Immature natural killer cell (primary cell): Measurements from ENCODE around the gene RBM33. TPM values are rescaled to one million over a fixed set of nuclear protein-coding genes. Genes with fewer than 3 reads are reported as not detected.

Experiments used
- DNase-seq, 3 donors: peaks; one replicate each; pipeline ENCODE4 v3.0.0; 2022; ENCODE audit warnings: mixed read lengths in 1 of 3
- H3K27ac Mint-ChIP-seq, 6 donors: one replicate each; pipeline ENCODE4 v1.8.0; 2020; ENCODE audit warnings: mixed read lengths in 6 of 6, mild to moderate bottlenecking in 5 of 6, inconsistent platforms in 4 of 6, moderate library complexity in 3 of 6
- H3K27me3 Mint-ChIP-seq, 3 donors: one replicate each; pipeline ENCODE4 v1.8.0; 2020 to 2021; ENCODE audit warnings: low read depth in 3 of 3, mild to moderate bottlenecking in 3 of 3, mixed read lengths in 3 of 3, moderate library complexity in 3 of 3, inconsistent platforms in 1 of 3
- H3K36me3 Mint-ChIP-seq, 3 donors: one replicate each; pipeline ENCODE4 v1.8.0; 2020; ENCODE audit warnings: mixed read lengths in 3 of 3, inconsistent platforms in 2 of 3, mild to moderate bottlenecking in 2 of 3
- H3K4me1 Mint-ChIP-seq, 2 donors: one replicate each; pipeline ENCODE4 v1.8.0; 2020; ENCODE audit warnings: inconsistent platforms in 2 of 2, mild to moderate bottlenecking in 2 of 2, mixed read lengths in 2 of 2, moderate library complexity in 1 of 2
- H3K4me3 Mint-ChIP-seq, 5 donors: one replicate each; pipeline ENCODE4 v1.8.0; 2020; ENCODE audit warnings: mild to moderate bottlenecking in 5 of 5, mixed read lengths in 5 of 5, inconsistent platforms in 3 of 5, moderate library complexity in 3 of 5
- H3K9me3 Mint-ChIP-seq, 6 donors: one replicate each; pipeline ENCODE4 v1.8.0; 2020; ENCODE audit warnings: mild to moderate bottlenecking in 6 of 6, mixed read lengths in 6 of 6, inconsistent platforms in 4 of 6, moderate library complexity in 3 of 6
- polyA plus RNA-seq, 3 donors: library from polyadenylated mRNA; unstranded; fragments of 300-500 nt; fragmentation: Illumina TruSeq; gene quantifications; one replicate each; pipeline ENCODE4 v1.2.3, GENCODE V29; 2021

Gene RBM33
- polyA plus RNA-seq, 3 donors from 2014 or later = 10.9 to 61.5 (median 28.3) TPM

DNA sequence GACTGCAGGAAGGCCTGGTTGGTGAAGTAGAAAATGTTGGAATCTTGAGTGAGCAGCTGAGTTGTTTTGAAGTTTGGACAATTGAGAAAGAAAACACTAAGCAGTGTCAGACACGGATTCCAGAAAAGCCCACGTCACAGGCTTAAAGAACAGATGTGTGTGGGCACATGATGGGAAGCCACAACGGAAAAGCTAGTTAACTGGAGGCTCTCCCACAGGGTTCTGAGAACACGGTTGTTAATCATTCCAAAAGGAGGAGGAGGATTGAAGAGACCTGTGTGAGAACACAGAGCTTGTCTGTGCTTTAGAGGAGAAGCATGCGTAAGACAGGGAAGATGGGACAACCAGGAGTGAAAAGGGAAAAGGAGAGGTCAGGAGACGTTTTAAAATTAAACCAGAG, 125.2 kb downstream of the RBM33 start:
- H3K27ac Mint-ChIP-seq = peak overlapping the region in 2 of 6 donors; percentile 26 to 50
- H3K36me3 Mint-ChIP-seq = peaks cover 10 to 45% (median 27%) of the 10 kb centered on the region in 3 donors
- no peak overlapping the region for H3K4me3 Mint-ChIP-seq
- no peaks in the 10 kb centered on the region for H3K9me3 Mint-ChIP-seq
- no peak for DNase-seq
- H3K27me3 Mint-ChIP-seq = peaks cover 0 to 2% (median 1%) of the 10 kb centered on the region in 3 donors
- peaks cover 15 to 25% of the 10 kb centered on the region in 2 donors for H3K4me1 Mint-ChIP-seq

GRCh38 chr7:155770241-155770640, 125.8 kb downstream of the RBM33 start:
- no peak overlapping the region for H3K4me3 Mint-ChIP-seq
- H3K27me3 Mint-ChIP-seq = peaks cover 0 to 2% (median 1%) of the 10 kb centered on the region in 3 donors
- H3K9me3 Mint-ChIP-seq = no peaks in the 10 kb centered on the region
- DNase-seq = no peak
- H3K36me3 Mint-ChIP-seq = peaks cover 15 to 47% (median 33%) of the 10 kb centered on the region in 3 donors
- peaks cover 9 to 20% of the 10 kb centered on the region in 2 donors for H3K4me1 Mint-ChIP-seq
- no peak overlapping the region for H3K27ac Mint-ChIP-seq

- Mint-ChIP-seq H3K4me3 (no peak overlapping the region), H3K4me1 (peaks cover under 1 to 4% of the 10 kb centered on the region in 2 donors), H3K36me3 (peaks cover 12 to 50% (median 28%) of the 10 kb centered on the region in 3 donors), H3K27me3 (peaks cover 0 to 5% (median 4%) of the 10 kb centered on the region in 3 donors), H3K27ac (peak overlapping the region in 1 of 6 donors; percentile 55), H3K9me3 (no peaks in the 10 kb centered on the region)
- no peak for DNase-seq
Measured at GRCh38 chr7:155773531-155773930, 129.1 kb downstream of the RBM33 start.

DNA sequence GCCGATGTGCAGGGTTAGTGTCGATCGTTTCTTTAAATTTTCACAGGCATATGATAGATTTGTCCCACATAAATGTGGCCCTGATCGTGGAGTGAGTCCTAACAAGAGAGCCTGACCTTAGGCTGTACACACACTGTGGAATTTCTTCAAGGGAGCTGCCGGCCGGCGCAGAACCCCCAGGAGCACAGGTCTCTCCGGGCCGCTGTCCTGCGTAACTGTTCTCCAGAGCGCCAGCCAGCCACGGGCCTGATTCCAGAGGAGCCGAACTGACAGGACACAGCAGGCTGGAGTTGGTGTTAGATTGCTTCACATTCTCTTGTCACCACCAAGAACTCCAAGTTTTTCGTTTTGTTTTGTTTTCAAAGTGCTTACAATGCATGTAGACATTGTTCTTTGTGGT, 130.5 kb downstream of the RBM33 start:
- H3K36me3 Mint-ChIP-seq = peaks cover 7 to 43% (median 25%) of the 10 kb centered on the region in 3 donors
- H3K4me1 Mint-ChIP-seq = peaks cover 0 to 4% of the 10 kb centered on the region in 2 donors
- DNase-seq = no peak
- H3K4me3 Mint-ChIP-seq = no peak overlapping the region
- no peak overlapping the region for H3K27ac Mint-ChIP-seq
- no peaks in the 10 kb centered on the region for H3K9me3 Mint-ChIP-seq
- peaks cover 0 to 5% (median 2%) of the 10 kb centered on the region in 3 donors for H3K27me3 Mint-ChIP-seq

- Mint-ChIP-seq H3K4me1 (peaks cover 0 to 4% of the 10 kb centered on the region in 2 donors), H3K36me3 (peaks cover 8 to 36% (median 25%) of the 10 kb centered on the region in 3 donors), H3K27ac (peak overlapping the region in 1 of 6 donors; percentile 17), H3K27me3 (peaks cover 0 to 5% (median 2%) of the 10 kb centered on the region in 3 donors), H3K9me3 (no peaks in the 10 kb centered on the region), H3K4me3 (no peak overlapping the region)
- no peak for DNase-seq
Measured at GRCh38 chr7:155775691-155776090, 131.2 kb downstream of the RBM33 start.

DNA sequence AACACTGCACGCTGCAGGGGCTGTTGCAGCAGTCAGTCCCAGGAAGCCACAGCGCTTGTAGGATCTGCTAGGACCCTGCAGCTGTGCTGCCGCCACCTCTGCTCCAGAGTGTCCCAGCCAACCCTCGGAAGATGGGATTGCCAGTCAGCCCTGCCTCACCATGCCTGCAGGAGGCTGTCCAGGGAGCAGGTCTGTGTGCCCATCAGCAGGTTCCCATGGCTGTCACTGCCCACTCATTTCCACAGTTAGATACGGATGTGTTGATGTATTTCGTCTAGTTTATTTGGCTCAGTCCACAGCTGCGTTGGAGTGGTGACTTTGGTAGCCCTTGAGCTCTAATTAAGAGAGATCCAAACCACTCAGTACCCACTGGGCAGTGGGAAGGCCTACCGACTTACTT, 132.1 kb downstream of the RBM33 start:
- DNase-seq = no peak
- Mint-ChIP-seq H3K36me3 (peaks cover 17 to 38% (median 27%) of the 10 kb centered on the region in 3 donors), H3K9me3 (no peaks in the 10 kb centered on the region), H3K4me3 (no peak overlapping the region), H3K4me1 (peaks cover 0 to 3% of the 10 kb centered on the region in 2 donors), H3K27ac (no peak overlapping the region), H3K27me3 (peaks cover 0 to 5% (median 2%) of the 10 kb centered on the region in 3 donors)

DNA sequence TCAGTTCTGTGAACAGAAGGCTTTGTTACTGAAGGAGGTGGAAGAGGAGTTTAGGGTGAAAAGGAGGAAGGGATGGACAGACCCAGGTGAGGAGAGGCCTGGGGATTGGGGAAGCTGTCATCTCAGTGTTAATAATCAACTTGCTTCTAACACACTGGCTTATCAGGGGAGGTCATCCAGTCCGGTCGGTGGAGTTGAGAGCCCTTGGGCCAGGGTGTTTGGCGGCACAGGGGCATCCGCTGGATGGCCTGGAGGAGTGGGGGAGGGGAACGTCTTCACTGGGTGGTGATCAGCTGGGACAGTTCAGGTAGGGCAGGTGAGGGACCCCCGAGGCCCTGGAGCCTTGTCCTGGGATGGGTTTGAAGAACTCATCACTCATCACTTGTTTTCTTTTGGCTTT, 133.9 kb downstream of the RBM33 start:
- Mint-ChIP-seq H3K36me3 (peaks cover 17 to 39% (median 30%) of the 10 kb centered on the region in 3 donors), H3K4me3 (no peak overlapping the region), H3K4me1 (peaks cover 0 to 3% of the 10 kb centered on the region in 2 donors), H3K9me3 (no peaks in the 10 kb centered on the region), H3K27me3 (peaks cover 0 to 11% (median 2%) of the 10 kb centered on the region in 3 donors), H3K27ac (peak overlapping the region in 1 of 6 donors; percentile 24)
- DNase-seq = no peak

DNA sequence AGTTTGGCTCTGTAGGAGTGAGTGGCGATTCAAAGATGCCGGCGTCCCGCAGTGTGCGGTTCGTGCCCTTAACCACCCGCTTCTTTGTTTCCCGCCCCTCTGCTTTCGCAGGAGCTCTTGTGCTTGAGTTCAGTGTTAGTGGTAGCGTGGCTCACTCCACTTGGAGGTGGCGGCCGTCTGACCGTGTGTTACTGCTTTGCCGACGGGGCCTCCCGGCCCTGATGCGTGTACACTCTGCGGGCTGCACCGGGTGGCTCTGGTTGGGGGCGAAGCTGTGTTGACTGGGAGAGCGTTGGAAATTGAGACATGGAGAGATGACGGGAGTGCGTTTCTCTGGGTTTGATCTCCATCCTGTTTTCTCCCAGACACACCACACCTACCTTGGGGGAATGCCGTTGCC, 136.4 kb downstream of the RBM33 start:
- peaks cover 13 to 46% (median 21%) of the 10 kb centered on the region in 3 donors for H3K36me3 Mint-ChIP-seq
- peaks cover 2 to 11% (median 7%) of the 10 kb centered on the region in 3 donors for H3K27me3 Mint-ChIP-seq
- no peak for DNase-seq
- peak overlapping the region in 2 of 6 donors; percentile 49 to 57 for H3K27ac Mint-ChIP-seq
- H3K4me3 Mint-ChIP-seq = no peak overlapping the region
- peaks cover under 1 to 7% of the 10 kb centered on the region in 2 donors for H3K4me1 Mint-ChIP-seq
- H3K9me3 Mint-ChIP-seq = no peaks in the 10 kb centered on the region

GRCh38 chr7:155781433-155781832, 137.0 kb downstream of the RBM33 start:
- peaks cover 18 to 49% (median 21%) of the 10 kb centered on the region in 3 donors for H3K36me3 Mint-ChIP-seq

GRCh38 chr7:155782466-155782865, 138.0 kb downstream of the RBM33 start:
- peaks cover 6 to 12% of the 10 kb centered on the region in 2 donors for H3K4me1 Mint-ChIP-seq
- H3K4me3 Mint-ChIP-seq = no peak overlapping the region
- H3K36me3 Mint-ChIP-seq = peaks cover 18 to 44% (median 21%) of the 10 kb centered on the region in 3 donors
- H3K27me3 Mint-ChIP-seq = peaks cover 2 to 10% (median 10%) of the 10 kb centered on the region in 3 donors
- H3K27ac Mint-ChIP-seq = no peak overlapping the region
- H3K9me3 Mint-ChIP-seq = no peaks in the 10 kb centered on the region
- DNase-seq = no peak

More at GRCh38 chr7:155781433-155781832, 137.0 kb downstream of the RBM33 start:
- DNase-seq = no peak
- Mint-ChIP-seq H3K4me3 (no peak overlapping the region), H3K27ac (no peak overlapping the region), H3K4me1 (peaks cover 6 to 12% of the 10 kb centered on the region in 2 donors), H3K27me3 (peaks cover 2 to 11% (median 10%) of the 10 kb centered on the region in 3 donors), H3K9me3 (no peaks in the 10 kb centered on the region)

GRCh38 chr7:155785536-155785935, 141.1 kb downstream of the RBM33 start:
- Mint-ChIP-seq H3K27me3 (peaks cover 0 to 14% (median 10%) of the 10 kb centered on the region in 3 donors), H3K9me3 (no peaks in the 10 kb centered on the region), H3K4me3 (no peak overlapping the region), H3K36me3 (peaks cover 11 to 35% (median 17%) of the 10 kb centered on the region in 3 donors), H3K27ac (no peak overlapping the region), H3K4me1 (peaks cover 10 to 13% of the 10 kb centered on the region in 2 donors)
- DNase-seq = no peak

GRCh38 chr7:155786491-155786890, 142.0 kb downstream of the RBM33 start:
- H3K27me3 Mint-ChIP-seq = peaks cover 0 to 14% (median 12%) of the 10 kb centered on the region in 3 donors
- no peak for DNase-seq
- no peaks in the 10 kb centered on the region for H3K9me3 Mint-ChIP-seq
- peaks cover 3 to 30% (median 8%) of the 10 kb centered on the region in 3 donors for H3K36me3 Mint-ChIP-seq
- H3K4me3 Mint-ChIP-seq = peak overlapping the region in 2 of 5 donors; percentile 3 to 10
- H3K27ac Mint-ChIP-seq = no peak overlapping the region
- H3K4me1 Mint-ChIP-seq = peaks cover 10 to 13% of the 10 kb centered on the region in 2 donors

- no peaks in the 10 kb centered on the region for H3K9me3 Mint-ChIP-seq
- H3K27ac Mint-ChIP-seq = no peak overlapping the region
- H3K27me3 Mint-ChIP-seq = peaks cover 0 to 13% (median 10%) of the 10 kb centered on the region in 3 donors
- H3K4me3 Mint-ChIP-seq = peak overlapping the region in 2 of 5 donors; percentile 39 to 49
- no peak for DNase-seq
- H3K4me1 Mint-ChIP-seq = peaks cover 10 to 13% of the 10 kb centered on the region in 2 donors
- H3K36me3 Mint-ChIP-seq = peaks cover 3 to 26% (median 6%) of the 10 kb centered on the region in 3 donors
Measured at GRCh38 chr7:155787171-155787851, 142.8 kb downstream of the RBM33 start.

GRCh38 chr7:155788616-155789000, 144.1 kb downstream of the RBM33 start:
- H3K27ac Mint-ChIP-seq = no peak overlapping the region
- no peak overlapping the region for H3K4me3 Mint-ChIP-seq

More at GRCh38 chr7:155788616-155789000, 144.1 kb downstream of the RBM33 start:
- H3K4me1 Mint-ChIP-seq = peaks cover 10 to 13% of the 10 kb centered on the region in 2 donors
- H3K36me3 Mint-ChIP-seq = peaks cover 0 to 23% (median 6%) of the 10 kb centered on the region in 3 donors
- no peak for DNase-seq
- H3K27me3 Mint-ChIP-seq = peaks cover 0 to 13% (median 8%) of the 10 kb centered on the region in 3 donors
- H3K9me3 Mint-ChIP-seq = no peaks in the 10 kb centered on the region
